D721Med (cell line): ENCODE results near the gene HSD3B1.
"Not testable (repeated sequence)": the region's sequence is repeated elsewhere in the genome, so short reads cannot be mapped to it uniquely, and the experiment has no call there.

Experiments used
- DNase-seq: peaks from one replicate; pipeline ENCODE4 v3.0.0; 2011; ENCODE audit warnings: low spot score; ENCODE audit not compliant: insufficient read length
- FAIRE-seq: peaks from 2 replicates; lab custom pipeline; 2011; peaks lifted over from hg19 to GRCh38; lab: Jason Lieb, UNC
- CTCF ChIP-seq: IDR thresholded peaks from 2 replicates; pipeline ENCODE4 v1.5.1; 2012; ENCODE audit warnings: mild to moderate bottlenecking, control low read depth; ENCODE audit not compliant: insufficient read depth; ENCODE audit errors: missing control alignments

HSD3B1 gene

GRCh38 chr1:119550381-119550780 lies 43.4 kb downstream of the HSD3B1 start:
- FAIRE-seq (no peak), DNase-seq (no peak)
- TF ChIP-seq CTCF, result no peak

GRCh38 chr1:119551218-119551617 lies 44.2 kb downstream of the HSD3B1 start:
- DNase-seq (no peak), FAIRE-seq (no peak)
- no peak for TF ChIP-seq CTCF

- DNase-seq, FAIRE-seq: not testable (repeated sequence)
Observed at GRCh38 chr1:119552656-119553055, 45.6 kb downstream of the HSD3B1 start.

GRCh38 chr1:119553302-119554071 lies 46.5 kb downstream of the HSD3B1 start:
- FAIRE-seq, result not testable (repeated sequence)

GRCh38 chr1:119554183-119554582 lies 47.2 kb downstream of the HSD3B1 start:
- DNase-seq (no peak), FAIRE-seq (no peak)

More at GRCh38 chr1:119553302-119554071, 46.5 kb downstream of the HSD3B1 start:
- DNase-seq, result not testable (repeated sequence)

GRCh38 chr1:119556423-119556822 lies 49.4 kb downstream of the HSD3B1 start:
- no peak for FAIRE-seq
- no peak for TF ChIP-seq CTCF
- DNase-seq, result no peak

More at GRCh38 chr1:119554183-119554582, 47.2 kb downstream of the HSD3B1 start:
- no peak for TF ChIP-seq CTCF

GRCh38 chr1:119560402-119560801 lies 53.4 kb downstream of the HSD3B1 start:
- FAIRE-seq, DNase-seq: not testable (repeated sequence)

GRCh38 chr1:119564548-119564947 lies 57.5 kb downstream of the HSD3B1 start:
- no peak for TF ChIP-seq CTCF
- FAIRE-seq (no peak), DNase-seq (no peak)
